ENCODE data around the gene CEACAM16.

The CEACAM16 gene

GRCh38 chr19:44718441-44719261 is 19.7 kb downstream of the CEACAM16 start:
- no peak for TF ChIP-seq SIN3A (IDR thresholded peaks at IDR 0.05; ENCODE audit: borderline replicate concordance, insufficient read depth, low read length)
- TF ChIP-seq POLR2AphosphoS5 (IDR thresholded peaks at IDR 0.05; ENCODE audit: low read depth, low read length), result 0 out of 2 replicates have a peak, but pooled peaks have one; percentile 29
- TF ChIP-seq REST (IDR thresholded peaks at IDR 0.05; ENCODE audit: insufficient read depth in 1 of 2, low read depth in 2 of 2, low read length in 2 of 2), result peak in 1 of 2 experiments; percentile 47; a peak in 1 of 4 replicates
- TF ChIP-seq TAF1 (IDR thresholded peaks at IDR 0.05; ENCODE audit: borderline replicate concordance, insufficient read depth, low read length), result no peak
- TF ChIP-seq FOXP2 (optimal IDR thresholded peaks at IDR 0.05; ENCODE audit: borderline replicate concordance, extremely low read depth, extremely low read length, insufficient read depth), result peak; percentile 63

GRCh38 chr19:44719262-44719701 is 20.3 kb downstream of the CEACAM16 start:
- TF ChIP-seq FOXP2 (optimal IDR thresholded peaks at IDR 0.05; ENCODE audit: borderline replicate concordance, extremely low read depth, extremely low read length, insufficient read depth) (no peak), REST (IDR thresholded peaks at IDR 0.05; ENCODE audit: insufficient read depth in 1 of 2, low read depth in 2 of 2, low read length in 2 of 2) (no peak), SIN3A (IDR thresholded peaks at IDR 0.05; ENCODE audit: borderline replicate concordance, insufficient read depth, low read length) (no peak), TAF1 (IDR thresholded peaks at IDR 0.05; ENCODE audit: borderline replicate concordance, insufficient read depth, low read length) (no peak), POLR2AphosphoS5 (IDR thresholded peaks at IDR 0.05; ENCODE audit: low read depth, low read length) (no peak)

GRCh38 chr19:44720945-44721344 is 22.0 kb downstream of the CEACAM16 start:
- TF ChIP-seq POLR2AphosphoS5 (IDR thresholded peaks at IDR 0.05; ENCODE audit: low read depth, low read length) (no peak), FOXP2 (optimal IDR thresholded peaks at IDR 0.05; ENCODE audit: borderline replicate concordance, extremely low read depth, extremely low read length, insufficient read depth) (no peak), REST (IDR thresholded peaks at IDR 0.05; ENCODE audit: insufficient read depth in 1 of 2, low read depth in 2 of 2, low read length in 2 of 2) (no peak), TAF1 (IDR thresholded peaks at IDR 0.05; ENCODE audit: borderline replicate concordance, insufficient read depth, low read length) (no peak), SIN3A (IDR thresholded peaks at IDR 0.05; ENCODE audit: borderline replicate concordance, insufficient read depth, low read length) (no peak)

- no peak for TF ChIP-seq SIN3A (IDR thresholded peaks at IDR 0.05; ENCODE audit: borderline replicate concordance, insufficient read depth, low read length)
- no peak for TF ChIP-seq TAF1 (IDR thresholded peaks at IDR 0.05; ENCODE audit: borderline replicate concordance, insufficient read depth, low read length)
- no peak for TF ChIP-seq FOXP2 (optimal IDR thresholded peaks at IDR 0.05; ENCODE audit: borderline replicate concordance, extremely low read depth, extremely low read length, insufficient read depth)
- no peak for TF ChIP-seq REST (IDR thresholded peaks at IDR 0.05; ENCODE audit: insufficient read depth in 1 of 2, low read depth in 2 of 2, low read length in 2 of 2)
- no peak for TF ChIP-seq POLR2AphosphoS5 (IDR thresholded peaks at IDR 0.05; ENCODE audit: low read depth, low read length)
These were observed 23.5 kb downstream of the CEACAM16 start for GRCh38 chr19:44722131-44723121.

All from PFSK-1 (cell line).